ENCODE measurements around the gene SYNE2.

SYNE2 gene

DNA sequence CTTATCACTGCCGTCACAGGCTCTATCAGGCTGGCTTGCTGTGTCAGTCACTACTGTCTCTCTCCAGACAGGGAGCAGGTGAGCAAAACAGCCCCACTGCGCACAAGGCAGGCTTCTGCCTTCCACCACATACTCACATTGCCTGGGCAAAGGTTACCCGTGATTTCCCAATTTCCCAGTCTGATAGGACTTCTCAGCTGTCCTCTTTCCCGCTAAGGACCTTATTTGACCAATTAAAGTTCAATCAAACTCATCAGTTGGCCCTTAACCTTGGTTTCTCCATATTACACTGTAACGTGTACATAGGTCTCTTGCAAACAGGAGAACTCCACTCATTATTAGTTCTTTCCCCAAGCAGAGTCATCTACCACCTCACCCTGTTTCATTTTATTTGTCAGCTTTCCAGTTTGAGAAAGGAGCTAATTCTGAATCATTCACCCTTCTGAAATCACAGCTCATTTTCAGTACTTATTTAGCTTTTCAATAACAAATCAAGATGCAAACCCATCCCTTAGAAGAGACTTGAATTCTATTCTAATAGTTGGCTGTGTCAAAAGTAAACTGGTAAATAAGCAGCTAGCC is 270.5 kb downstream of the SYNE2 start:
- Histone ChIP-seq H3K36me3 (ENCODE audit: control insufficient read depth, low read length) (peaks cover 92% of the 10 kb centered on the region), H3K27me3 (ENCODE audit: control insufficient read depth, low read length) (no peaks in the 10 kb centered on the region), H3K79me2 (ENCODE audit: control insufficient read depth, low read length) (no peaks in the 10 kb centered on the region), H4K20me1 (ENCODE audit: control insufficient read depth, insufficient read depth, low read depth, low read length) (no peaks in the 10 kb centered on the region), H3K9me3 (ENCODE audit: control insufficient read depth, insufficient read depth, low read length) (no peaks in the 10 kb centered on the region), H3F3A (ENCODE audit: control insufficient read depth, insufficient read depth) (no peaks in the 10 kb centered on the region), H3K4me1 (ENCODE audit: control insufficient read depth, low read length) (no peaks in the 10 kb centered on the region), H3K9me2 (replicated peaks; ENCODE audit: control insufficient read depth, low read length) (no peaks in the 10 kb centered on the region), H3K4me2 (ENCODE audit: low read length) (no peak overlapping the region), H3K27ac (ENCODE audit: low read depth, low read length) (no peak overlapping the region), H3K4me3 (ENCODE audit: low read length) (no peak overlapping the region)
- no peak for TF ChIP-seq EZH2phosphoT487 (IDR thresholded peaks at IDR 0.05; ENCODE audit: borderline replicate concordance, low read length)
- TF ChIP-seq, protein P1, sequence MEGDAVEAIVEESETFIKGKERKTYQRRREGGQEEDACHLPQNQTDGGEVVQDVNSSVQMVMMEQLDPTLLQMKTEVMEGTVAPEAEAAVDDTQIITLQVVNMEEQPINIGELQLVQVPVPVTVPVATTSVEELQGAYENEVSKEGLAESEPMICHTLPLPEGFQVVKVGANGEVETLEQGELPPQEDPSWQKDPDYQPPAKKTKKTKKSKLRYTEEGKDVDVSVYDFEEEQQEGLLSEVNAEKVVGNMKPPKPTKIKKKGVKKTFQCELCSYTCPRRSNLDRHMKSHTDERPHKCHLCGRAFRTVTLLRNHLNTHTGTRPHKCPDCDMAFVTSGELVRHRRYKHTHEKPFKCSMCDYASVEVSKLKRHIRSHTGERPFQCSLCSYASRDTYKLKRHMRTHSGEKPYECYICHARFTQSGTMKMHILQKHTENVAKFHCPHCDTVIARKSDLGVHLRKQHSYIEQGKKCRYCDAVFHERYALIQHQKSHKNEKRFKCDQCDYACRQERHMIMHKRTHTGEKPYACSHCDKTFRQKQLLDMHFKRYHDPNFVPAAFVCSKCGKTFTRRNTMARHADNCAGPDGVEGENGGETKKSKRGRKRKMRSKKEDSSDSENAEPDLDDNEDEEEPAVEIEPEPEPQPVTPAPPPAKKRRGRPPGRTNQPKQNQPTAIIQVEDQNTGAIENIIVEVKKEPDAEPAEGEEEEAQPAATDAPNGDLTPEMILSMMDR (IDR thresholded peaks at IDR 0.05; ENCODE audit: low read depth, low read length, poor library complexity, severe bottlenecking), result no peak

DNA sequence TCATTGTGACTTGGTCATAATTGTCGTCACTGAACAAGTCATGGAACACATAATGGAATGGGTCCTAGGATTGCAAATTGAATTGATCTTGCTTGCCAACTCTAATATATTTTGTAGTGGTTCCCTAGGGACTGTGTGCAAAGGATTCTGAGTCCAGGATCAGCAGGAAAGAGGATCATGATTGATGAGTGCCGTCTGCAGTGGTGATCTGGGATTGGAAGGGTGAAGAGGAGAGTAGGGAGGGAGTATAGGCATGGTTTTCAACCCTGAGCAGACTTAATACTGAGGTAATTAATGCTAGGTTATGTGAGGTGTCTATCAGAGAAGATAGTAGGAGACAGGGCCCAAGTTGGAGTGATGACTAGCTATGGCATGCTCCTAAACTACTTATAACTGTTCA is 272.5 kb downstream of the SYNE2 start:
- no peaks in the 10 kb centered on the region for H4K20me1 ChIP-seq (ENCODE audit: control insufficient read depth, insufficient read depth, low read depth, low read length)
- TF ChIP-seq, protein P1 (IDR thresholded peaks at IDR 0.05; ENCODE audit: low read depth, low read length, poor library complexity, severe bottlenecking), result no peak
- no peak for TF ChIP-seq EZH2phosphoT487 (IDR thresholded peaks at IDR 0.05; ENCODE audit: borderline replicate concordance, low read length)
- H3K27ac ChIP-seq (ENCODE audit: low read depth, low read length), result no peak overlapping the region
- H3K79me2 ChIP-seq (ENCODE audit: control insufficient read depth, low read length), result no peaks in the 10 kb centered on the region
- H3K4me2 ChIP-seq (ENCODE audit: low read length), result no peak overlapping the region
- no peaks in the 10 kb centered on the region for H3F3A ChIP-seq (ENCODE audit: control insufficient read depth, insufficient read depth)
- H3K27me3 ChIP-seq (ENCODE audit: control insufficient read depth, low read length), result no peaks in the 10 kb centered on the region
- H3K4me1 ChIP-seq (ENCODE audit: control insufficient read depth, low read length), result no peaks in the 10 kb centered on the region
- H3K9me3 ChIP-seq (ENCODE audit: control insufficient read depth, insufficient read depth, low read length), result no peaks in the 10 kb centered on the region
- H3K9me2 ChIP-seq (replicated peaks; ENCODE audit: control insufficient read depth, low read length), result no peaks in the 10 kb centered on the region
- H3K36me3 ChIP-seq (ENCODE audit: control insufficient read depth, low read length), result peaks cover 93% of the 10 kb centered on the region
- no peak overlapping the region for H3K4me3 ChIP-seq (ENCODE audit: low read length)

DNA sequence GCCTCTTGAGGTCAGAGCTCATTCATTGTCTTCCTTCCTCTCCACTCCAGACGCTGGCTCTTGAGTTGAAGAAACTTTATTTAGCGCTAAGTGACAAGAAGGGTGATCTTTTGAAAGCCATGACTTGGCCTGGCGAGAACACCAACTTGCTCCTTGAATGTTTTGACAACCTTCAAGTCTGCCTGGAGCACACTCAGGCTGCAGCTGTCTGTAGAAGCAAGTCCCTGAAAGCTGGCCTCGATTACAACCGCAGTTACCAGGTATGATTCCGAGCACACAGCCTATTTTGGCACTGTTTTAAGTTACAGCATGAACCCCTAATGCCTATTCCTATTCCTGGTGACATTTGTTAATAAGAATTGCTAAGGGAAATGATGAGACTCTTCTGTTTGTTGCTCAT is 273.7 kb downstream of the SYNE2 start:
- no peak overlapping the region for H3K4me3 ChIP-seq (ENCODE audit: low read length)
- no peaks in the 10 kb centered on the region for H3F3A ChIP-seq (ENCODE audit: control insufficient read depth, insufficient read depth)
- no peak overlapping the region for H3K27ac ChIP-seq (ENCODE audit: low read depth, low read length)
- no peaks in the 10 kb centered on the region for H4K20me1 ChIP-seq (ENCODE audit: control insufficient read depth, insufficient read depth, low read depth, low read length)
- TF ChIP-seq, protein P1 (IDR thresholded peaks at IDR 0.05; ENCODE audit: low read depth, low read length, poor library complexity, severe bottlenecking), result no peak
- TF ChIP-seq EZH2phosphoT487 (IDR thresholded peaks at IDR 0.05; ENCODE audit: borderline replicate concordance, low read length), result no peak
- H3K79me2 ChIP-seq (ENCODE audit: control insufficient read depth, low read length), result no peaks in the 10 kb centered on the region
- no peaks in the 10 kb centered on the region for H3K9me3 ChIP-seq (ENCODE audit: control insufficient read depth, insufficient read depth, low read length)
- H3K4me1 ChIP-seq (ENCODE audit: control insufficient read depth, low read length), result no peaks in the 10 kb centered on the region
- H3K36me3 ChIP-seq (ENCODE audit: control insufficient read depth, low read length), result peaks cover 95% of the 10 kb centered on the region
- no peak overlapping the region for H3K4me2 ChIP-seq (ENCODE audit: low read length)
- no peaks in the 10 kb centered on the region for H3K9me2 ChIP-seq (replicated peaks; ENCODE audit: control insufficient read depth, low read length)
- no peaks in the 10 kb centered on the region for H3K27me3 ChIP-seq (ENCODE audit: control insufficient read depth, low read length)
